NK-92 (cell line): ENCODE results near the gene DUS1L.

Experiments
- DNase-seq: peaks from one replicate; lab custom pipeline; 2025; ENCODE audit not compliant: unreplicated experiment; lab: John Stamatoyannopoulos, UW

Gene DUS1L

DNA sequence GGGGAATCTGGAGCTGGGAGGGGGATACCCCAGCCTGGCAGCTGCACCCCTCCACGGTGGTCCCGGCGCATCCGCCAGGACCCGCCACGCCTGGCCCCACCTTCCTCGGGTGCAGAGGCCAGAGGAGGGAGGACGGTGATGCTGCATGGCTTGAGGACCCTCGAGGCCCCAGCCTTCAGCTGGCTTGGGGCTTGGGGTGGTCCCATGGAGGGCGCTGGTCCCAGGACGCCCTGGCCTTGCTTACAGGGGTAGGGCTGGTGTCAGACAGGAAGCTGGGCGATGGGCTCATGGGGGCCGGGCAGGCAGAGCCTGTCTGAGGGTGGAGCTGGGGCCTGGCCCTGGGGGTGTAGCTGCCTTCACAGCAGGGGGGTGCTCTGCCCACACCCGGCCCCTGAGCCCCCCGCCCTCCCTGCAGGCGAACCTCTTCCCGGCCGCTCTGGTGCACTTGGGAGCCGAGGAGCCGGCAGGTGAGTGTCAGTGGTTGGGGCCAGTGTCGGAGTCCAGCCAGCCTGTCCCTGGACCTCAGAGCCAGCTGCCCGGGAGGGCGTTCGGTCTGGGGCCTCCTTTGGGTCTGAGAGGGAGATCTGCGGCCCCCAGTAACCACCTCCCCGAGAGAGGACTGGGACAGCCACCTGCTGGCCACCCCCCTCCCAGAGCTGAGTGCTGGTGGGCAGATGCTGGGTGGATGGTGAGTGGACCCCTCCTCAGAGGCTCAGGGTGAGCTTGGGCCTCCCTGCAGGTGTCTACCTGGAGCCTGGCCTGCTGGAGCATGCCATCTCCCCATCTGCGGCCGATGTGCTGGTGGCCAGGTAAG lies 49.3 kb downstream of the DUS1L start:
- no peak for DNase-seq

DNA sequence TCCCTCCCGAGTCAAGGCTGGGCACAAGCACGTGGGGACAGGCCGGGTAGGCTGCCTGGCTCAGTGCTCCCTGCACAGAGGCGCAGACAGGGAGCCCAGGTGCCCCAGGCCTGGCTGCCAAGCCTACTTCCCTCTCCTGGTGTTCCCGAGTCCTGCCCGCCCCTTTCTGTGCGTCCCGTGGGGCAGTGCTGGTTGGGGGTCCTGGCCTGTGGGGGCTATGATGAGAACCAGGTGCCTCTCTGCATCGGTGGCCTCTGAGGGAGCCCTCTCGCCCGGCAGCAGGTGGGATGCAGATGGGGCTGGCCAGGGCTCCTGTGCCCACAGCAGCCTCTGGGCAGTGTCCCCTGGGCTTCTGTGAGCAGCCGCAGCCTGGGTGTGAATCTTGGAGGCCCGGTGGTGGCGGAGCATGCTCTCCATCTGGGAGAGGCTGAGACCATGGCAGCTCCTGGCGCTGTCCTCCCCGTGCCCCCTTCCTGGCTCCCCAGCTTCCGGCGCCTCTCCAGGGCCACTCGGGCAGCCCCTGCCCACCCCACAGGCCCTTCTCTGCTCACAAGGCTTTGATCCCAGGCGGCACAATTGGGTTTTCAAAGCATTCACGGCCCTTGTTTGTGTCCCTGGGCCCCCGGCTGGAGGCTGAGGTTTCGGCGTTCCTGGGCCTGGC lies 50.2 kb downstream of the DUS1L start:
- DNase-seq = no peak

DNA sequence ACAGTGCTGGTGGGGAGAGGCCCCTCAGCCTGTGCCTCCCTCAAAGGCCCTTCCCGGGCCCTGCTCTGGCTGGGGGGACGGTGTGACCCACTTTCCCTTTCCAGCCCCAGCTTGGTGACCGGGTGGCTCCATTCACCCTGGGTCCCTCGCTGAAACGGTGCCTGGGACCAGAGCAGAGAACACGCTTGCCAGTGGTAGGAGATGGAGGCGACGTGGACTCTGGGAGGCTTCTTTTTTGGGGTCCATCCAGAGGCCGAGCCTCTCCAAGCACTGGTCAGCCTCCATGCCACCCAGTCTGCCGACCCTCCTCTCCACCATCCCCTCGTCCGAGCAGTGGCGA lies 50.7 kb downstream of the DUS1L start:
- DNase-seq = no peak

- DNase-seq = no peak
Measured at GRCh38 chr17:82014432-82014831, 51.2 kb downstream of the DUS1L start.

DNA sequence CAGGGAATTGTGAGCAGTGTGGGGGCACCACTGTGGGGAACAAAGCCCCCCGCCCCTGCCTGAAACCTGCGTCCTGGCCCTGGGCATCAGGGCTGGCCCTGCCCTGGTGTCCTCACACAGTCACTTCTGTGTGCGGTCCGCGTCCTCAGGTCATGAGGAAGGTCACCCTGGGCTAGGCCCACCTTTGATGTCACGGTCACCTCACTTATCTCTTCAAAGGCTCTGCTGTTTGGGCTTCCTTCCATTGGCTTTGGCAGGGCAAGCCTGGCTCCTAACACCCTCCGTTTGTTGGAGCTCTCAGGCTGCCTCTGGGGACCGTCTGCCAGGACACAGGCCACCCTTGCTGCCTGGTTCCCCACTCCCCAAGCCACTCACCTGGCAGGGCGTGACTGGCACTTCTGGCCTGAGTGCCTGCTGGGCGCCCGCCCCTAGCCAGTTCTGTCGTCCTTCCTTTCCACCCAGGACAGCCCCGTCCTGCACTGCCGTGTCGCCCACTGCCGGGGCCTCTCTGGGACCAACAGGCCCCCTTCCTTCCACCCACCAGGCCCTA lies 51.8 kb downstream of the DUS1L start:
- DNase-seq = no peak

GRCh38 chr17:82013341-82013740 lies 52.3 kb downstream of the DUS1L start:
- DNase-seq = no peak

DNA sequence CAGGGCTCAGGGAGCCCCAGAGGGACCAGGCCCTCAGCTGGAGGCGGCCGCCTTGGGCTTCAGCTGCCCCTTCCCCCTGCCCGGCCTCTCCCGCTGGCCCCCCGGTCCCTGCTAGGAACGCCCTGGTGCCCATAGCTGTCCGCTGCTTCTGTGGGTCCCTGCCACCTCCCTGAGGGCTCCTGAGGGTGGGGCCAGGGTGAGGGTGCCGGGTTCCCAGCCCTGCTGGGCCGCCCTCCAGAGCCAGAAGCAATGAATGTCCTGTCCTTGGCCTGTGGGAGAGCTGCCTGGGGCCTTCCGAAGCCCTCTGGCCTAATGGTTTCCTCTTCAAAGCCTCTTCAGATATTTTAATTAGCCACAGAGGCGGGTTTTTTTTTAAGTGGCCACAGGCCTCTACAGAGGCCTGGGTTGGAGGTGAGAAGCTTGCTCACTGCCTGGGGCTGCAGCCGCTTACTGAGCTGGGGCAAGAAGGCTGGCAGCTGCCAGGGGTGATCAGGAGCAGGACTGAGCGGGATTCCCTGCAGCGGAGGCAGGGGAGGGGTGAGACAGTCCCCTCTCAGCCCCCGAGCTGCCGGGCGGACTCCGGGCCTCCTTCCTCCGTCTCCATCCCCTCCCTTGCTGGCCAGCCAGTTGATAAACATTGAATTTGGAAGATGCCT lies 52.8 kb downstream of the DUS1L start:
- no peak for DNase-seq

GRCh38 chr17:82012261-82012639 lies 53.4 kb downstream of the DUS1L start:
- DNase-seq = no peak

GRCh38 chr17:82011617-82012187 lies 53.9 kb downstream of the DUS1L start:
- DNase-seq = no peak

GRCh38 chr17:82010575-82011525 lies 54.8 kb downstream of the DUS1L start:
- no peak for DNase-seq

DNA sequence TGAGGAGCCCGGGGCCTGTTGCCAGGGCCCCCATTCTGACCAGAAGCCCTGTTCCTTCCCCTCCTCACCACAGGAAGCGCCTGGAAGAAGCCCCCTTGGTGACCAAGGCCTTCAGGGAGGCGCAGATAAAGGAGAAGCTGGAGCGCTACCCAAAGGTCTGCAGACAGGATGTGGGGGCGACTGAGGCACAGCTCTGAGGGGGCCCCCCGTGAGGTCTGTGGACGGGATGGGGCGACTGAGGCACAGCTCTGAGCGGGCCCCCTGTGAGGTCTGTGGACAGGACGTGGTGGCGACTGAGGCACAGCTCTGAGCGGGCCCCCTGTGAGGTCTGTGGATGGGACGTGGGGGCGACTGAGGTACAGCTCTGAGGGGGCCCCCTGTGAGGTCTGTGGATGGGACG lies 56.2 kb downstream of the DUS1L start:
- DNase-seq = no peak

GRCh38 chr17:82008941-82009405 lies 56.6 kb downstream of the DUS1L start:
- no peak for DNase-seq

DNA sequence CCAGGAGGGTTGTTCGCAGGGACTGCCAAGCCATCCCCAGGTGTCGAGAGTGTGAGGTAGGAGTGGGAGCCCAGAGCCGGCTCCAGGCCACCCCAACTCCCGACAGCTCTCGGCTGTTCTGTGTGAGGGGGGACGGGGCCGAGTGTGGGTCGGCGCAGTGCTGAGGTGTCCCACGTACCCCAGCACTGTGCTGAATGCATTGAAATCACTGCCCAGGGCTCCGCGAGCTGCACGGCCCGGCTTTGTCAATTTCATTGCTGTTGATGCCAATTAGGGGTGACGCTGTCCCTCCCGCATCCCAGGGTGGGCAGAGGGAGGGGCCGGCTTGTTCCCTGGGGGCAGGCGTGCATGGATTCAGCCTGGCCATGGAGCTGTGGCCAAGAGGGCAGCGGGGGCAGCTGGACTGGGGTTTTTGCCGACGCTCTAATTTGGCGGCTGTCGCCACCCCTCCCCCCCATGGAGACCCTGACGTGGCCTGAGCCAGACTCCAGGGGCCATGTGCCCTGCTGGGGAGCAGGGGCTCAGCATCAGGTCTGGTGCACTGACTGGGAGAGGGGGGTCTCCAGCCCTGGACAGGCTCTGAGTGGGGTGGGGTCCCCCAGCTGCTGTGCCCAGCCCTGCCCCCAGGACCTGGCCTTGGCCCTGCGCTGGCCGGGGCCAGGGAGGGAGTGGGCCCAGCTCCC lies 57.2 kb downstream of the DUS1L start:
- no peak for DNase-seq
